Measurements from ENCODE around the gene DGUOK.
A peak's percentile ranks its signal among the peaks of the same experiment; 100 is the strongest.

The DGUOK gene

GRCh38 chr2:73904952-73905351, 21.7 kb upstream of the DGUOK start:
- H3K36me3 ChIP-seq (ENCODE audit: insufficient read depth, low read length): no peaks in the 10 kb centered on the region
- no peaks in the 10 kb centered on the region for H3F3A ChIP-seq (ENCODE audit: insufficient read depth, low read length)
- no peak overlapping the region for H2AFZ ChIP-seq (ENCODE audit: low read length)
- H3K9ac ChIP-seq (ENCODE audit: low read length): no peak overlapping the region
- no peaks in the 10 kb centered on the region for H3K9me3 ChIP-seq (ENCODE audit: low read length)
- TF ChIP-seq CTCF (IDR thresholded peaks at IDR 0.05; ENCODE audit: low read length): no peak
- TF ChIP-seq EZH2 (IDR thresholded peaks at IDR 0.05; ENCODE audit: borderline replicate concordance, low read length): no peak
- H3K27me3 ChIP-seq (ENCODE audit: insufficient read depth, low read length): no peaks in the 10 kb centered on the region
- no peaks in the 10 kb centered on the region for H3K9me2 ChIP-seq (ENCODE audit: low read depth, low read length)
- no peak overlapping the region for H3K4me2 ChIP-seq (ENCODE audit: low read length)
- H3K27ac ChIP-seq (ENCODE audit: low read depth, low read length, poor library complexity, severe bottlenecking): no peak overlapping the region
- no peaks in the 10 kb centered on the region for H4K20me1 ChIP-seq (ENCODE audit: insufficient read depth, low read length)
- H3K79me2 ChIP-seq (ENCODE audit: insufficient read depth, low read length): no peaks in the 10 kb centered on the region
- no peak overlapping the region for H3K4me3 ChIP-seq (ENCODE audit: low read depth, low read length, poor library complexity, severe bottlenecking)
- no peaks in the 10 kb centered on the region for H3K4me1 ChIP-seq (ENCODE audit: insufficient read depth, low read length, severe bottlenecking)

- Histone ChIP-seq H3K27ac (ENCODE audit: low read depth, low read length, poor library complexity, severe bottlenecking) (no peak overlapping the region), H3K4me1 (ENCODE audit: insufficient read depth, low read length, severe bottlenecking) (no peaks in the 10 kb centered on the region), H3K79me2 (ENCODE audit: insufficient read depth, low read length) (no peaks in the 10 kb centered on the region), H3K4me3 (ENCODE audit: low read depth, low read length, poor library complexity, severe bottlenecking) (no peak overlapping the region), H3K4me2 (ENCODE audit: low read length) (no peak overlapping the region), H2AFZ (ENCODE audit: low read length) (no peak overlapping the region), H3K36me3 (ENCODE audit: insufficient read depth, low read length) (no peaks in the 10 kb centered on the region), H3K9me2 (ENCODE audit: low read depth, low read length) (no peaks in the 10 kb centered on the region), H4K20me1 (ENCODE audit: insufficient read depth, low read length) (no peaks in the 10 kb centered on the region), H3F3A (ENCODE audit: insufficient read depth, low read length) (no peaks in the 10 kb centered on the region), H3K9me3 (ENCODE audit: low read length) (no peaks in the 10 kb centered on the region), H3K27me3 (ENCODE audit: insufficient read depth, low read length) (no peaks in the 10 kb centered on the region), H3K9ac (ENCODE audit: low read length) (no peak overlapping the region)
- TF ChIP-seq CTCF (IDR thresholded peaks at IDR 0.05; ENCODE audit: low read length) (no peak), EZH2 (IDR thresholded peaks at IDR 0.05; ENCODE audit: borderline replicate concordance, low read length) (no peak)
Observed at GRCh38 chr2:73906847-73907505, 19.7 kb upstream of the DGUOK start.

- no peaks in the 10 kb centered on the region for H3K36me3 ChIP-seq (ENCODE audit: insufficient read depth, low read length)
Observed at GRCh38 chr2:73907840-73908452, 18.7 kb upstream of the DGUOK start.

More at GRCh38 chr2:73907840-73908452, 18.7 kb upstream of the DGUOK start:
- no peak overlapping the region for H2AFZ ChIP-seq (ENCODE audit: low read length)
- no peaks in the 10 kb centered on the region for H3K27me3 ChIP-seq (ENCODE audit: insufficient read depth, low read length)
- H3K4me2 ChIP-seq (ENCODE audit: low read length): no peak overlapping the region
- H3K9me3 ChIP-seq (ENCODE audit: low read length): no peaks in the 10 kb centered on the region
- no peaks in the 10 kb centered on the region for H3F3A ChIP-seq (ENCODE audit: insufficient read depth, low read length)
- H3K79me2 ChIP-seq (ENCODE audit: insufficient read depth, low read length): no peaks in the 10 kb centered on the region
- H3K27ac ChIP-seq (ENCODE audit: low read depth, low read length, poor library complexity, severe bottlenecking): no peak overlapping the region
- TF ChIP-seq EZH2 (IDR thresholded peaks at IDR 0.05; ENCODE audit: borderline replicate concordance, low read length) (no peak), CTCF (IDR thresholded peaks at IDR 0.05; ENCODE audit: low read length) (peak; percentile 68)
- H3K9ac ChIP-seq (ENCODE audit: low read length): no peak overlapping the region
- no peak overlapping the region for H3K4me3 ChIP-seq (ENCODE audit: low read depth, low read length, poor library complexity, severe bottlenecking)
- no peaks in the 10 kb centered on the region for H3K9me2 ChIP-seq (ENCODE audit: low read depth, low read length)
- no peaks in the 10 kb centered on the region for H4K20me1 ChIP-seq (ENCODE audit: insufficient read depth, low read length)
- H3K4me1 ChIP-seq (ENCODE audit: insufficient read depth, low read length, severe bottlenecking): no peaks in the 10 kb centered on the region

Measured in OCI-LY1 (cell line).